H1 (cell line): ENCODE data around the gene PLCB1. TPM values are rescaled to one million over a fixed set of nuclear protein-coding genes. Genes with fewer than 3 reads are reported as not detected.

Experiments used
- CTCF ChIA-PET: fragments of 300-600 bp; sonication (Branson Sonifier 250); formaldehyde crosslinking; loops from one replicate; lab custom pipeline; 2021; ENCODE audit not compliant: partially characterized antibody; lab: Charles Lee
- POLR2A ChIA-PET: fragments of 300-600 bp; sonication (Branson Sonifier 250); formaldehyde crosslinking; loops from one replicate; lab custom pipeline; 2021; ENCODE audit warnings: inconsistent platforms; ENCODE audit not compliant: partially characterized antibody; lab: Charles Lee
- DNase-seq, 2 experiments: peaks; one replicate each; pipeline versions ENCODE4 v3.0.0 to v3.0.0-alpha.2; 2010 to 2022; ENCODE audit warnings: low spot score in 2 of 2, low read depth in 1 of 2, mixed read lengths in 1 of 2
- FAIRE-seq: peaks from 2 replicates; lab custom pipeline; 2011; peaks lifted over from hg19 to GRCh38; lab: Jason Lieb, UNC
- H2AFZ ChIP-seq: 2 replicates; pipeline ENCODE4 v1.8.1; 2012; ENCODE audit warnings: low read length, inconsistent platforms
- H2AK5ac ChIP-seq: 2 replicates; pipeline ENCODE4 v1.6.1; 2013; ENCODE audit warnings: low read depth, low read length
- H2BK120ac ChIP-seq: replicated peaks from 2 replicates; pipeline ENCODE3; 2013; ENCODE audit warnings: low read depth, low read length, inconsistent platforms
- H2BK12ac ChIP-seq: 2 replicates; pipeline ENCODE4 v1.6.1; 2013; ENCODE audit warnings: low read depth, low read length
- H2BK15ac ChIP-seq: 2 replicates; pipeline ENCODE4 v1.6.1; 2013; ENCODE audit warnings: low read length
- H2BK20ac ChIP-seq: 2 replicates; pipeline ENCODE4 v1.6.1; 2013; ENCODE audit warnings: low read length
- H2BK5ac ChIP-seq: 2 replicates; pipeline ENCODE4 v1.6.1; 2013; ENCODE audit warnings: low read depth, low read length
- H3K14ac ChIP-seq: 2 replicates; pipeline ENCODE4 v1.6.1; 2013; ENCODE audit warnings: inconsistent platforms; ENCODE audit not compliant: insufficient read length
- H3K18ac ChIP-seq: 2 replicates; pipeline ENCODE4 v1.6.1; 2013; ENCODE audit warnings: low read length; ENCODE audit errors: extremely low read depth
- H3K23ac ChIP-seq: 2 replicates; pipeline ENCODE4 v1.6.1; 2013; ENCODE audit warnings: inconsistent platforms; ENCODE audit not compliant: insufficient read length
- H3K23me2 ChIP-seq: 2 replicates; pipeline ENCODE4 v1.6.1; 2013; ENCODE audit warnings: low read depth, low read length
- H3K27ac ChIP-seq: 2 replicates; pipeline ENCODE4 v1.6.1; 2011; ENCODE audit warnings: low read depth, low read length, inconsistent platforms
- H3K27me3 ChIP-seq, 4 experiments: replicated peaks in 1 of 4; 1 replicate in 1 of 4; 2 replicates in 3 of 4; pipeline versions ENCODE4 v1.6.1 to v1.8.1; 2011 to 2013; ENCODE audit warnings: low read length in 3 of 4, mild to moderate bottlenecking in 3 of 4, inconsistent platforms in 2 of 4, mixed read lengths in 2 of 4, moderate library complexity in 1 of 4; ENCODE audit not compliant: control insufficient read depth in 3 of 4, insufficient read depth in 3 of 4; ENCODE audit errors: extremely low read depth in 1 of 4
- H3K36me3 ChIP-seq, 4 experiments: 2 replicates each; pipeline versions ENCODE4 v1.6.1 to v1.8.1; 2011 to 2013; ENCODE audit warnings: mild to moderate bottlenecking in 4 of 4, low read length in 3 of 4, moderate library complexity in 2 of 4, control low read depth in 1 of 4, inconsistent platforms in 1 of 4; ENCODE audit not compliant: insufficient read depth in 4 of 4, control insufficient read depth in 2 of 4
- H3K4ac ChIP-seq: replicated peaks from 2 replicates; pipeline ENCODE3; 2013; ENCODE audit warnings: low read length, low read depth, mixed read lengths, inconsistent platforms; ENCODE audit not compliant: insufficient read length
- H3K4me1 ChIP-seq, 4 experiments: replicated peaks in 1 of 4; 1 replicate in 1 of 4; 2 replicates in 3 of 4; pipeline versions ENCODE4 v1.6.1 to v1.8.1; 2011 to 2013; ENCODE audit warnings: low read length in 3 of 4, inconsistent platforms in 2 of 4, mixed read lengths in 1 of 4; ENCODE audit not compliant: insufficient read depth in 4 of 4, control insufficient read depth in 3 of 4
- H3K4me2 ChIP-seq, 2 experiments: 2 replicates each; pipeline versions ENCODE4 v1.6.1 to v1.8.1; 2011 to 2013; ENCODE audit warnings: low read depth in 2 of 2, low read length in 2 of 2, control low read depth in 1 of 2, inconsistent platforms in 1 of 2, mild to moderate bottlenecking in 1 of 2; ENCODE audit not compliant: insufficient read depth in 1 of 2
- H3K4me3 ChIP-seq, 4 experiments: fragments of 200-600, 300-600 bp in 1 of 4; sonication (generic), shearing (Covaris generic), sonication (Bioruptor Twin) in 1 of 4; 2 replicates each; pipeline versions ENCODE4 v1.5.1 to v1.8.1; 2011 to 2016; ENCODE audit warnings: low read length in 4 of 4, low read depth in 3 of 4, control low read depth in 2 of 4, inconsistent platforms in 2 of 4, mild to moderate bottlenecking in 2 of 4, mixed read lengths in 1 of 4, moderate library complexity in 1 of 4; ENCODE audit not compliant: insufficient read depth in 2 of 4; ENCODE audit errors: extremely low read depth in 1 of 4
- H3K56ac ChIP-seq: replicated peaks from 2 replicates; pipeline ENCODE3; 2013; ENCODE audit warnings: low read depth, mild to moderate bottlenecking, mixed read lengths, low read length, inconsistent platforms; ENCODE audit not compliant: insufficient read length
- H3K79me1 ChIP-seq: 2 replicates; pipeline ENCODE4 v1.6.1; 2013; ENCODE audit warnings: low read depth, low read length, control low read depth
- H3K79me2 ChIP-seq, 2 experiments: 2 replicates each; pipeline versions ENCODE4 v1.6.1 to v1.8.1; 2012 to 2013; ENCODE audit warnings: low read length in 2 of 2, mild to moderate bottlenecking in 2 of 2, inconsistent platforms in 1 of 2; ENCODE audit not compliant: insufficient read depth in 2 of 2, control insufficient read depth in 1 of 2
- H3K9ac ChIP-seq, 4 experiments: replicated peaks in 1 of 4; 1 replicate in 1 of 4; 2 replicates in 3 of 4; pipeline versions ENCODE4 v1.6.1 to v1.8.1; 2011 to 2013; ENCODE audit warnings: low read depth in 3 of 4, low read length in 3 of 4, control low read depth in 2 of 4, mild to moderate bottlenecking in 2 of 4, moderate library complexity in 2 of 4, inconsistent platforms in 1 of 4; ENCODE audit errors: extremely low read depth in 1 of 4
- H3K9me3 ChIP-seq, 2 experiments: 2 replicates each; pipeline versions ENCODE4 v1.6.1 to v1.8.1; 2012 to 2013; ENCODE audit warnings: mild to moderate bottlenecking in 2 of 2, moderate library complexity in 2 of 2, control low read depth in 1 of 2, inconsistent platforms in 1 of 2, low read depth in 1 of 2, low read length in 1 of 2, mixed read lengths in 1 of 2; ENCODE audit not compliant: insufficient read depth in 2 of 2
- H4K20me1 ChIP-seq, 2 experiments: replicated peaks in 1 of 2; 2 replicates each; pipeline versions ENCODE3 to v1.8.1; 2011 to 2013; ENCODE audit warnings: inconsistent platforms in 2 of 2, low read length in 2 of 2, mild to moderate bottlenecking in 1 of 2; ENCODE audit not compliant: insufficient read depth in 2 of 2, control insufficient read depth in 1 of 2
- H4K5ac ChIP-seq: 2 replicates; pipeline ENCODE4 v1.6.1; 2013; ENCODE audit warnings: low read length, low read depth, mixed read lengths, inconsistent platforms; ENCODE audit not compliant: insufficient read length
- H4K8ac ChIP-seq: 2 replicates; pipeline ENCODE4 v1.8.0; 2013; ENCODE audit warnings: mild to moderate bottlenecking, moderate library complexity, low read length, inconsistent platforms; ENCODE audit not compliant: insufficient read depth; ENCODE audit errors: extremely low read depth
- H4K91ac ChIP-seq: replicated peaks from 2 replicates; pipeline ENCODE3; 2013; ENCODE audit warnings: low read length, mixed read lengths, inconsistent platforms; ENCODE audit not compliant: insufficient read length
- EZH2 ChIP-seq: fragments of 200-600 bp; sonication (generic); IDR thresholded peaks from 2 replicates; pipeline ENCODE4 v1.7.1; 2012; ENCODE audit warnings: low read depth, mild to moderate bottlenecking, moderate library complexity, low read length, inconsistent platforms; ENCODE audit not compliant: severe bottlenecking
- HDAC2 ChIP-seq, 2 experiments: fragments of 300-600 bp in 1 of 2; sonication (generic) in 1 of 2; IDR thresholded peaks; 2 replicates each; pipeline ENCODE4 v1.6.1; 2011 to 2012; ENCODE audit warnings: low read depth in 2 of 2, low read length in 2 of 2, mild to moderate bottlenecking in 2 of 2, moderate library complexity in 2 of 2, borderline replicate concordance in 1 of 2, inconsistent platforms in 1 of 2
- JUND ChIP-seq: IDR thresholded peaks from 2 replicates; pipeline ENCODE4 v1.6.1; 2011; ENCODE audit warnings: mild to moderate bottlenecking, improper control_type of control experiment, low read length
- KDM4A ChIP-seq: IDR thresholded peaks from one replicate; pipeline ENCODE4 v1.7.1; 2012; ENCODE audit warnings: low read depth, mild to moderate bottlenecking, moderate library complexity, low read length, inconsistent platforms; ENCODE audit not compliant: severe bottlenecking
- NRF1 ChIP-seq: IDR thresholded peaks from 2 replicates; pipeline ENCODE4 v1.6.1; 2011; ENCODE audit warnings: mild to moderate bottlenecking, low read depth, low read length, improper control_type of control experiment
- SIX5 ChIP-seq: IDR thresholded peaks from 2 replicates; pipeline ENCODE4 v1.6.1; 2011; ENCODE audit warnings: mild to moderate bottlenecking, low read depth, low read length
- WGBS, 2 experiments: shearing (Covaris generic) in 1 of 2; methylation state at CpG; one replicate each; pipeline versions ENCODE4 v1.1.6 to v1.1.7; 2013 to 2015; ENCODE audit warnings: low lambda C conversion rate in 2 of 2, mixed read lengths in 2 of 2, inconsistent platforms in 1 of 2, low coverage in 1 of 2, missing lambda C conversion rate in 1 of 2; ENCODE audit not compliant: insufficient replicate concordance in 2 of 2, insufficient coverage in 1 of 2, insufficient read length in 1 of 2; ENCODE audit errors: extremely low coverage in 1 of 2, missing lambda C conversion rate in 1 of 2; 5-methylcytosine and 5-hydroxymethylcytosine counted together
- polyA plus RNA-seq, 7 experiments: library from polyadenylated mRNA; depleted of rRNA in 3 of 7; stranded (reverse) in 5 of 7; unstranded in 2 of 7; fragments of >200 nt in 5 of 7; fragments of 200-250 nt in 2 of 7; gene quantifications; 1 replicate in 5 of 7; 2 replicates in 1 of 7; 4 replicates in 1 of 7; pipeline versions ENCODE4 v1.2.1 to v1.2.3, GENCODE V29; 2011 to 2013; ENCODE audit warnings: missing spikeins in 2 of 7, mixed read lengths in 2 of 7
- total RNA-seq: library from RNA; stranded (reverse); fragmentation: NEBNext Ultra II Directional; extraction: Animal tissue kit (Norgen Biotek cat#: 25700); gene quantifications from 2 replicates; pipeline ENCODE4 v1.2.1, GENCODE V29; 2021
- TF ChIP-seq, protein P1 (sequence below): IDR thresholded peaks from 2 replicates; pipeline ENCODE4 v1.6.1; 2012; ENCODE audit warnings: inconsistent platforms

PLCB1 gene
- total and polyA plus RNA-seq, 2 of the 8 experiments (the other 6 are each of a cell fraction or from before 2014, with no cell fraction given): 2.6 to 9.1 TPM

DNA sequence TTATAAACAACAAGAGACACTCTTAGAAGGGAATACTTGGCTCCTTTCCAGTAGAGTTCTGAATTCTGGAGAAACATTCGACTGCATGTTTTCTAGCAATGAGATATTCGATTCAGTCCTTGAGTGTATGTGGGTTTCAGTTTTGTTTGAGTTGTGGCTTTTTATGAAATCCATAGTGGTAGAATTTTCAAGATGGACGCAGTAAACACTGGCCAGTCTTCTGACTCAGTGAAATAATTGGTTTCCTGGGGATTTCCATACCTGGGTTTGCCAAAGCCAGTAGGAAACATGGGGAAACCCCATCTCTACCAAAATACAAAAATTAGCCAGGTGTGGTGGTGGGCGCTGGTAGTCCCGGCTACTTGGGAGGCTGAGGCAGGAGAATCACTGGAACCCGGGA is 663.3 kb downstream of the PLCB1 start:
- Histone ChIP-seq H2AK5ac (no peak overlapping the region), H3K23me2 (no peaks in the 10 kb centered on the region), H3K27ac (no peak overlapping the region), H3K4me1 (no peaks in the 10 kb centered on the region), H3K27me3 (no peaks in the 10 kb centered on the region), H3K4me2 (no peak overlapping the region), H3K14ac (no peak overlapping the region), H2BK20ac (no peak overlapping the region), H3K4me3 (no peak overlapping the region), H3K23ac (no peak overlapping the region), H4K20me1 (no peaks in the 10 kb centered on the region), H3K79me1 (no peaks in the 10 kb centered on the region), H4K91ac (no peak overlapping the region), H3K9me3 (no peaks in the 10 kb centered on the region), H3K36me3 (no peaks in the 10 kb centered on the region), H2BK15ac (no peak overlapping the region), H3K18ac (no peak overlapping the region), H2BK5ac (no peak overlapping the region), H3K79me2 (no peaks in the 10 kb centered on the region), H3K56ac (no peak overlapping the region), H3K4ac (no peak overlapping the region), H2BK12ac (no peak overlapping the region)
- WGBS, 2 experiments: 92% methylated on average over 6 of the region's 6 CpGs; no CpG with 5 or more reads in 1 of the 2 experiments
- DNase-seq: no peak
- CTCF ChIA-PET: no interaction called here
- no peak for FAIRE-seq
- TF ChIP-seq NRF1: no peak
- TF ChIP-seq, protein P1, sequence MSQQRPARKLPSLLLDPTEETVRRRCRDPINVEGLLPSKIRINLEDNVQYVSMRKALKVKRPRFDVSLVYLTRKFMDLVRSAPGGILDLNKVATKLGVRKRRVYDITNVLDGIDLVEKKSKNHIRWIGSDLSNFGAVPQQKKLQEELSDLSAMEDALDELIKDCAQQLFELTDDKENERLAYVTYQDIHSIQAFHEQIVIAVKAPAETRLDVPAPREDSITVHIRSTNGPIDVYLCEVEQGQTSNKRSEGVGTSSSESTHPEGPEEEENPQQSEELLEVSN: no peak
- TF ChIP-seq EZH2: no peak
- TF ChIP-seq HDAC2 (IDR thresholded peaks at IDR 0.05; ENCODE audit: borderline replicate concordance in 1 of 2, low read depth in 2 of 2, low read length in 2 of 2): no peak
- TF ChIP-seq SIX5: no peak
- no peak for TF ChIP-seq KDM4A
- TF ChIP-seq JUND: no peak
- TF ChIP-seq, all 59 proteins: peak for 0
- Histone ChIP-seq H2BK120ac (no peak overlapping the region), H2AFZ (no peak overlapping the region), H4K5ac (no peak overlapping the region), H4K8ac (no peak overlapping the region), H3K9ac (no peak overlapping the region)
- POLR2A ChIA-PET: no interaction called here
